ACC112 (cell line): ENCODE measurements around the gene TMC4.
"Not testable (repeated sequence)": the region's sequence is repeated elsewhere in the genome, so short reads cannot be mapped to it uniquely, and the experiment has no call there.

ENCODE experiments used
- H2AFZ ChIP-seq: fragments of 200-600 bp; sonication (generic); one replicate; pipeline ENCODE4 v1.6.0; 2017; ENCODE audit warnings: antibody characterized with exemption, low read length; ENCODE audit not compliant: unreplicated experiment
- H3K27ac ChIP-seq: fragments of 200-600 bp; sonication (generic); 2 replicates; pipeline ENCODE4 v1.5.1; 2014; ENCODE audit warnings: low read depth, mild to moderate bottlenecking, antibody characterized with exemption, low read length, moderate library complexity
- H3K27me3 ChIP-seq: fragments of 200-600 bp; sonication (generic); 2 replicates; pipeline ENCODE4 v1.6.1; 2014; ENCODE audit warnings: mild to moderate bottlenecking, antibody characterized with exemption, low read length, moderate library complexity, mixed read lengths; ENCODE audit not compliant: insufficient read depth
- H3K36me3 ChIP-seq: fragments of 200-600 bp; sonication (generic); 2 replicates; pipeline ENCODE4 v1.6.1; 2016; ENCODE audit warnings: mild to moderate bottlenecking, antibody characterized with exemption, low read length, moderate library complexity, mixed read lengths; ENCODE audit not compliant: insufficient read depth
- H3K4me1 ChIP-seq: fragments of 200-600 bp; sonication (generic); one replicate; pipeline ENCODE4 v1.6.1; 2016; ENCODE audit warnings: low read length, mixed read lengths; ENCODE audit not compliant: insufficient read depth, unreplicated experiment, control insufficient read depth
- H3K4me3 ChIP-seq: fragments of 200-600 bp; sonication (generic); 2 replicates; pipeline ENCODE4 v1.5.1; 2014; ENCODE audit warnings: mild to moderate bottlenecking, low read depth, low read length
- H3K79me2 ChIP-seq: fragments of 200-600 bp; sonication (generic); one replicate; pipeline ENCODE4 v1.6.0; 2016; ENCODE audit warnings: low read length; ENCODE audit not compliant: control insufficient read depth, unreplicated experiment, insufficient read depth

TMC4 gene

GRCh38 chr19:54172471-54173358, at the start of gene TMC4:
TSS of gene TMC4 (minus strand) at chr19:54173160. CDS start at chr19:54173117, 43 bp downstream.
- Histone ChIP-seq H3K27ac (no peak within 1 kb of the TSS), H3K79me2 (no peaks in the 10 kb centered on the region), H2AFZ (no peak within 1 kb of the TSS), H3K4me3 (no peak within 1 kb of the TSS), H3K4me1 (peaks cover 3% of the 10 kb centered on the region), H3K27me3 (no peaks in the 10 kb centered on the region), H3K36me3 (no peaks in the 10 kb centered on the region)

GRCh38 chr19:54221947-54222346, 49.0 kb upstream of the TMC4 start:
- H3K4me3 ChIP-seq, H3K36me3 ChIP-seq, H3K79me2 ChIP-seq, H2AFZ ChIP-seq, H3K27ac ChIP-seq, H3K27me3 ChIP-seq, H3K4me1 ChIP-seq: not testable (repeated sequence)

- H3K36me3 ChIP-seq, H3K4me3 ChIP-seq, H3K79me2 ChIP-seq, H3K27me3 ChIP-seq, H3K27ac ChIP-seq, H3K4me1 ChIP-seq, H2AFZ ChIP-seq: not testable (repeated sequence)
Observed at GRCh38 chr19:54219702-54220101, 46.7 kb upstream of the TMC4 start.

- no peaks in the 10 kb centered on the region for H3K36me3 ChIP-seq
- H3K4me1 ChIP-seq, result no peaks in the 10 kb centered on the region
- H3K4me3 ChIP-seq, result no peak overlapping the region
- no peak overlapping the region for H2AFZ ChIP-seq
- no peak overlapping the region for H3K27ac ChIP-seq
- H3K27me3 ChIP-seq, result no peaks in the 10 kb centered on the region
- no peaks in the 10 kb centered on the region for H3K79me2 ChIP-seq
Observed at GRCh38 chr19:54218960-54219661, 46.2 kb upstream of the TMC4 start.

- no peak overlapping the region for H2AFZ ChIP-seq
- H3K27ac ChIP-seq, result no peak overlapping the region
- H3K27me3 ChIP-seq, result no peaks in the 10 kb centered on the region
- H3K4me1 ChIP-seq, result no peaks in the 10 kb centered on the region
- H3K4me3 ChIP-seq, result no peak overlapping the region
- no peaks in the 10 kb centered on the region for H3K79me2 ChIP-seq
- no peaks in the 10 kb centered on the region for H3K36me3 ChIP-seq
Observed at GRCh38 chr19:54218259-54218658, 45.3 kb upstream of the TMC4 start.

GRCh38 chr19:54217517-54218247, 44.7 kb upstream of the TMC4 start:
- not testable (repeated sequence) for H3K27ac ChIP-seq, H3K27me3 ChIP-seq

GRCh38 chr19:54216869-54217268, 43.9 kb upstream of the TMC4 start:
- Histone ChIP-seq H3K4me1 (no peaks in the 10 kb centered on the region), H3K4me3 (no peak overlapping the region), H3K27me3 (no peaks in the 10 kb centered on the region), H2AFZ (no peak overlapping the region), H3K36me3 (no peaks in the 10 kb centered on the region), H3K79me2 (no peaks in the 10 kb centered on the region), H3K27ac (no peak overlapping the region)

More at GRCh38 chr19:54217517-54218247, 44.7 kb upstream of the TMC4 start:
- H3K79me2 ChIP-seq, H3K36me3 ChIP-seq, H3K4me3 ChIP-seq, H2AFZ ChIP-seq, H3K4me1 ChIP-seq: not testable (repeated sequence)

- not testable (repeated sequence) for H3K4me3 ChIP-seq, H3K27ac ChIP-seq, H3K36me3 ChIP-seq, H3K79me2 ChIP-seq, H2AFZ ChIP-seq, H3K27me3 ChIP-seq, H3K4me1 ChIP-seq
Observed at GRCh38 chr19:54214734-54215133, 41.8 kb upstream of the TMC4 start.

- not testable (repeated sequence) for H3K4me3 ChIP-seq, H3K36me3 ChIP-seq
Observed at GRCh38 chr19:54214217-54214616, 41.3 kb upstream of the TMC4 start.

GRCh38 chr19:54211235-54211634, 38.3 kb upstream of the TMC4 start:
- Histone ChIP-seq H3K27me3 (no peaks in the 10 kb centered on the region), H3K36me3 (peaks cover 4% of the 10 kb centered on the region; the same call in 1 of the 2 replicates), H3K27ac (no peak overlapping the region), H3K79me2 (peaks cover 10% of the 10 kb centered on the region), H3K4me1 (peaks cover 27% of the 10 kb centered on the region), H3K4me3 (no peak overlapping the region), H2AFZ (no peak overlapping the region)

More at GRCh38 chr19:54214217-54214616, 41.3 kb upstream of the TMC4 start:
- not testable (repeated sequence) for H3K27me3 ChIP-seq, H2AFZ ChIP-seq, H3K79me2 ChIP-seq, H3K27ac ChIP-seq
- peaks cover 11% of the 10 kb centered on the region for H3K4me1 ChIP-seq
